GM23338 (cell line): ENCODE data around the gene EIF1AX. TPM values are rescaled to one million over a fixed set of nuclear protein-coding genes. Genes with fewer than 3 reads are reported as not detected.

Source experiments
- ATAC-seq: fragments of 200-7000 bp; cut with Tn5 transposase; 3 replicates; pipeline ENCODE4 v1.9.1; 2020
- DNase-seq: peaks from one replicate; pipeline ENCODE4 v3.0.0-alpha.2; 2015; ENCODE audit warnings: low spot score
- H2AFZ ChIP-seq: fragments of 200-600 bp; sonication (generic); 2 replicates; pipeline ENCODE4 v1.8.0; 2016; ENCODE audit warnings: antibody characterized with exemption, mild to moderate bottlenecking, moderate library complexity
- H3F3A ChIP-seq: fragments of 200-600 bp; sonication (generic); replicated peaks from 2 replicates; pipeline ENCODE4 v1.8.0; 2017; ENCODE audit warnings: antibody characterized with exemption, mixed run types, low read depth
- H3K27ac ChIP-seq: fragments of 200-600 bp; sonication (generic); 2 replicates; pipeline ENCODE4 v1.6.1; 2016; ENCODE audit warnings: low read depth
- H3K27me3 ChIP-seq: fragments of 200-600 bp; sonication (generic); 2 replicates; pipeline ENCODE4 v1.8.0; 2016; ENCODE audit warnings: mild to moderate bottlenecking, mixed run types, moderate library complexity; ENCODE audit not compliant: insufficient read depth
- H3K36me3 ChIP-seq: fragments of 200-600 bp; sonication (generic); 2 replicates; pipeline ENCODE4 v1.8.0; 2016; ENCODE audit warnings: mild to moderate bottlenecking; ENCODE audit not compliant: insufficient read depth
- H3K4me1 ChIP-seq: fragments of 200-600 bp; sonication (generic); 2 replicates; pipeline ENCODE4 v1.8.0; 2016; ENCODE audit warnings: mild to moderate bottlenecking, moderate library complexity; ENCODE audit not compliant: insufficient read depth
- H3K4me2 ChIP-seq: fragments of 200-600 bp; sonication (generic); 2 replicates; pipeline ENCODE4 v1.7.1; 2017; ENCODE audit warnings: mixed run types
- H3K4me3 ChIP-seq: fragments of 200-600 bp; sonication (generic); 2 replicates; pipeline ENCODE4 v1.6.1; 2016; ENCODE audit warnings: mixed run types
- H3K79me2 ChIP-seq: fragments of 200-600 bp; sonication (generic); replicated peaks from 2 replicates; pipeline ENCODE4 v1.8.0; 2017; ENCODE audit warnings: mild to moderate bottlenecking; ENCODE audit not compliant: insufficient read depth
- H3K9me2 ChIP-seq: fragments of 200-600 bp; sonication (generic); 2 replicates; pipeline ENCODE4 v1.8.0; 2017; ENCODE audit not compliant: insufficient read depth
- H4K20me1 ChIP-seq: fragments of 200-600 bp; sonication (generic); replicated peaks from 2 replicates; pipeline ENCODE4 v1.8.0; 2017; ENCODE audit warnings: mild to moderate bottlenecking; ENCODE audit not compliant: insufficient read depth
- H3K27ac Mint-ChIP-seq: 2 replicates; pipeline ENCODE4 v1.8.0; 2020; ENCODE audit warnings: inconsistent platforms, mild to moderate bottlenecking, moderate library complexity, mixed read lengths
- H3K27me3 Mint-ChIP-seq: 3 replicates; pipeline ENCODE4 v1.8.0; 2022; ENCODE audit warnings: low read depth, mild to moderate bottlenecking, moderate library complexity, mixed read lengths, inconsistent platforms; ENCODE audit not compliant: insufficient read depth, poor library complexity
- H3K36me3 Mint-ChIP-seq: 3 replicates; pipeline ENCODE4 v1.8.0; 2021; ENCODE audit warnings: low read depth, mild to moderate bottlenecking, inconsistent platforms, moderate library complexity, mixed read lengths
- H3K4me1 Mint-ChIP-seq: 3 replicates; pipeline ENCODE4 v1.8.0; 2020; ENCODE audit warnings: mild to moderate bottlenecking, inconsistent platforms, mixed read lengths
- H3K4me3 Mint-ChIP-seq: 3 replicates; pipeline ENCODE4 v1.8.0; 2021; ENCODE audit warnings: moderate library complexity, mild to moderate bottlenecking, inconsistent platforms, mixed read lengths
- H3K9me3 Mint-ChIP-seq: 3 replicates; pipeline ENCODE4 v1.8.0; 2020; ENCODE audit warnings: moderate library complexity, mild to moderate bottlenecking, inconsistent platforms, mixed read lengths
- CREB1 ChIP-seq: fragments of 250-450 bp; sonication (Bioruptor Pico); IDR thresholded peaks from 2 replicates; pipeline ENCODE4 v1.5.0; 2020; ENCODE audit warnings: low read depth, mild to moderate bottlenecking, moderate library complexity
- ETS1 ChIP-seq: IDR thresholded peaks from 2 replicates; pipeline ENCODE4 v1.6.1; 2016; ENCODE audit warnings: antibody characterized with exemption
- EZH2 ChIP-seq: fragments of 200-600 bp; sonication (generic); IDR thresholded peaks from one replicate; pipeline ENCODE4 v1.8.0; 2017; ENCODE audit warnings: antibody characterized with exemption, mild to moderate bottlenecking, low read depth; ENCODE audit not compliant: unreplicated experiment
- JUNB ChIP-seq: IDR thresholded peaks from one replicate; pipeline ENCODE4 v1.6.1; 2016; ENCODE audit warnings: antibody characterized with exemption; ENCODE audit not compliant: unreplicated experiment
- NANOG ChIP-seq: IDR thresholded peaks from 2 replicates; pipeline ENCODE4 v1.6.1; 2016; ENCODE audit warnings: antibody characterized with exemption, borderline replicate concordance
- ZNF331 ChIP-seq: fragments of 250-450 bp; sonication (Bioruptor Pico); IDR thresholded peaks from 2 replicates; pipeline ENCODE4 v1.5.0; 2020; ENCODE audit warnings: low read depth, mild to moderate bottlenecking, moderate library complexity
- polyA plus RNA-seq: library from polyadenylated mRNA; unstranded; fragments of >200 nt; fragmentation: Nextera tagmentation; extraction: Ambion mirVana; gene quantifications from 2 replicates; pipeline ENCODE4 v1.2.1, GENCODE V29; 2016
- total RNA-seq: library from RNA; depleted of rRNA; stranded (reverse); fragments of >200 nt; shearing (Covaris generic); gene quantifications from 2 replicates; pipeline ENCODE4 v1.2.3, GENCODE V29; 2014
- TF ChIP-seq, protein P1 (sequence below): fragments of 250-450 bp; sonication (Bioruptor Pico); IDR thresholded peaks from 2 replicates; pipeline ENCODE4 v1.5.0; 2020; ENCODE audit warnings: mild to moderate bottlenecking, moderate library complexity
- TF ChIP-seq, protein P2 (sequence below): IDR thresholded peaks from one replicate; pipeline ENCODE4 v1.6.1; 2018; ENCODE audit warnings: antibody characterized with exemption; ENCODE audit not compliant: unreplicated experiment

The EIF1AX gene
- total and polyA plus RNA-seq, 2 experiments from 2014 or later, result 107 to 321 TPM

DNA sequence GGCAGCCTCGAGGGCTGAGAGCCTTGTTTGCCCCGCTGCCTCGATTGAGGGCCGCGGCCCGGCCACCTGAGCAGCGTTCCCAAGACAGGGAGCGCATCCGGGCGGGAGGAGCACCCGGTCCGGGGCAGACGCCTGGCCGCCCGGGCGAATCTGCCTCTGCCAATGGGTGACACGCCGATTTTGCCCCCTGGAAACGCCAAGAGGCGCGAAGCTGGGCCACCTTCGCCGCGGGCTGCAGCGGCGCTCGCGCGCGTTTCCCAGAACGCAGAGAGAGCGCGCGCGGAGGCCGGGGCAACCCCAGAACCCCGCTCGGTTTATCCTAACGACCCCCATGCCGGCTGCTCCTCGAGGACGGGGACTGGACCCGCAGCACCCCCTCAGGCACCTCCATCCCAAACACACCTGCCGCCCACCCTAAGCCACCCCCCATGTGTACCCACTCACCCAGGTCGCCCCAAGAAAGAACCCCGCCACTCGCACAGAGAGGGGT, 25.5 kb downstream of the EIF1AX start (continued):
- TF ChIP-seq, protein P1, sequence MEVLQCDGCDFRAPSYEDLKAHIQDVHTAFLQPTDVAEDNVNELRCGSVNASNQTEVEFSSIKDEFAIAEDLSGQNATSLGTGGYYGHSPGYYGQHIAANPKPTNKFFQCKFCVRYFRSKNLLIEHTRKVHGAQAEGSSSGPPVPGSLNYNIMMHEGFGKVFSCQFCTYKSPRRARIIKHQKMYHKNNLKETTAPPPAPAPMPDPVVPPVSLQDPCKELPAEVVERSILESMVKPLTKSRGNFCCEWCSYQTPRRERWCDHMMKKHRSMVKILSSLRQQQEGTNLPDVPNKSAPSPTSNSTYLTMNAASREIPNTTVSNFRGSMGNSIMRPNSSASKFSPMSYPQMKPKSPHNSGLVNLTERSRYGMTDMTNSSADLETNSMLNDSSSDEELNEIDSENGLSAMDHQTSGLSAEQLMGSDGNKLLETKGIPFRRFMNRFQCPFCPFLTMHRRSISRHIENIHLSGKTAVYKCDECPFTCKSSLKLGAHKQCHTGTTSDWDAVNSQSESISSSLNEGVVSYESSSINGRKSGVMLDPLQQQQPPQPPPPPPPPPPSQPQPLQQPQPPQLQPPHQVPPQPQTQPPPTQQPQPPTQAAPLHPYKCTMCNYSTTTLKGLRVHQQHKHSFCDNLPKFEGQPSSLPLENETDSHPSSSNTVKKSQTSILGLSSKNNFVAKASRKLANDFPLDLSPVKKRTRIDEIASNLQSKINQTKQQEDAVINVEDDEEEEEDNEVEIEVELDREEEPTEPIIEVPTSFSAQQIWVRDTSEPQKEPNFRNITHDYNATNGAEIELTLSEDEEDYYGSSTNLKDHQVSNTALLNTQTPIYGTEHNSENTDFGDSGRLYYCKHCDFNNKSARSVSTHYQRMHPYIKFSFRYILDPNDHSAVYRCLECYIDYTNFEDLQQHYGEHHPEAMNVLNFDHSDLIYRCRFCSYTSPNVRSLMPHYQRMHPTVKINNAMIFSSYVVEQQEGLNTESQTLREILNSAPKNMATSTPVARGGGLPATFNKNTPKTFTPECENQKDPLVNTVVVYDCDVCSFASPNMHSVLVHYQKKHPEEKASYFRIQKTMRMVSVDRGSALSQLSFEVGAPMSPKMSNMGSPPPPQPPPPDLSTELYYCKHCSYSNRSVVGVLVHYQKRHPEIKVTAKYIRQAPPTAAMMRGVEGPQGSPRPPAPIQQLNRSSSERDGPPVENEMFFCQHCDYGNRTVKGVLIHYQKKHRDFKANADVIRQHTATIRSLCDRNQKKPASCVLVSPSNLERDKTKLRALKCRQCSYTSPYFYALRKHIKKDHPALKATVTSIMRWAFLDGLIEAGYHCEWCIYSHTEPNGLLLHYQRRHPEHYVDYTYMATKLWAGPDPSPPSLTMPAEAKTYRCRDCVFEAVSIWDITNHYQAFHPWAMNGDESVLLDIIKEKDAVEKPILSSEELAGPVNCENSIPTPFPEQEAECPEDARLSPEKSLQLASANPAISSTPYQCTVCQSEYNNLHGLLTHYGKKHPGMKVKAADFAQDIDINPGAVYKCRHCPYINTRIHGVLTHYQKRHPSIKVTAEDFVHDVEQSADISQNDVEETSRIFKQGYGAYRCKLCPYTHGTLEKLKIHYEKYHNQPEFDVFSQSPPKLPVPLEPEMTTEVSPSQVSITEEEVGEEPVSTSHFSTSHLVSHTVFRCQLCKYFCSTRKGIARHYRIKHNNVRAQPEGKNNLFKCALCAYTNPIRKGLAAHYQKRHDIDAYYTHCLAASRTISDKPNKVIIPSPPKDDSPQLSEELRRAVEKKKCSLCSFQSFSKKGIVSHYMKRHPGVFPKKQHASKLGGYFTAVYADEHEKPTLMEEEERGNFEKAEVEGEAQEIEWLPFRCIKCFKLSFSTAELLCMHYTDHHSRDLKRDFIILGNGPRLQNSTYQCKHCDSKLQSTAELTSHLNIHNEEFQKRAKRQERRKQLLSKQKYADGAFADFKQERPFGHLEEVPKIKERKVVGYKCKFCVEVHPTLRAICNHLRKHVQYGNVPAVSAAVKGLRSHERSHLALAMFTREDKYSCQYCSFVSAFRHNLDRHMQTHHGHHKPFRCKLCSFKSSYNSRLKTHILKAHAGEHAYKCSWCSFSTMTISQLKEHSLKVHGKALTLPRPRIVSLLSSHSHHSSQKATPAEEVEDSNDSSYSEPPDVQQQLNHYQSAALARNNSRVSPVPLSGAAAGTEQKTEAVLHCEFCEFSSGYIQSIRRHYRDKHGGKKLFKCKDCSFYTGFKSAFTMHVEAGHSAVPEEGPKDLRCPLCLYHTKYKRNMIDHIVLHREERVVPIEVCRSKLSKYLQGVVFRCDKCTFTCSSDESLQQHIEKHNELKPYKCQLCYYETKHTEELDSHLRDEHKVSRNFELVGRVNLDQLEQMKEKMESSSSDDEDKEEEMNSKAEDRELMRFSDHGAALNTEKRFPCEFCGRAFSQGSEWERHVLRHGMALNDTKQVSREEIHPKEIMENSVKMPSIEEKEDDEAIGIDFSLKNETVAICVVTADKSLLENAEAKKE, result no peak

GRCh38 chrX:20112022-20112774, 29.4 kb downstream of the EIF1AX start:
- H3K9me3 Mint-ChIP-seq, result no peaks in the 10 kb centered on the region
- no peaks in the 10 kb centered on the region for H3K36me3 ChIP-seq
- H3K9me2 ChIP-seq, result no peaks in the 10 kb centered on the region
- H3K27ac Mint-ChIP-seq, result no peak overlapping the region
- no peak overlapping the region for H3K4me3 ChIP-seq
- no peaks in the 10 kb centered on the region for H4K20me1 ChIP-seq
- no peak for DNase-seq
- no peak overlapping the region for H3K4me2 ChIP-seq
- H3K27me3 Mint-ChIP-seq, result peaks cover 12% of the 10 kb centered on the region
- no peak for ATAC-seq
- H3K4me1 Mint-ChIP-seq, result peaks cover 11% of the 10 kb centered on the region; the same call in 2 of the 3 replicates
- no peak overlapping the region for H3K4me3 Mint-ChIP-seq
- peaks cover 28% of the 10 kb centered on the region for H3K27me3 ChIP-seq
- no peaks in the 10 kb centered on the region for H3F3A ChIP-seq
- no peak overlapping the region for H3K27ac ChIP-seq
- H3K4me1 ChIP-seq, result no peaks in the 10 kb centered on the region
- no peaks in the 10 kb centered on the region for H3K36me3 Mint-ChIP-seq
- no peaks in the 10 kb centered on the region for H3K79me2 ChIP-seq
- H2AFZ ChIP-seq, result no peak overlapping the region
- TF ChIP-seq JUNB (no peak), ETS1 (no peak), ZNF331 (CRISPR knock-in tag) (no peak), CREB1 (no peak), EZH2 (no peak), NANOG (no peak)
- TF ChIP-seq, protein P2, sequence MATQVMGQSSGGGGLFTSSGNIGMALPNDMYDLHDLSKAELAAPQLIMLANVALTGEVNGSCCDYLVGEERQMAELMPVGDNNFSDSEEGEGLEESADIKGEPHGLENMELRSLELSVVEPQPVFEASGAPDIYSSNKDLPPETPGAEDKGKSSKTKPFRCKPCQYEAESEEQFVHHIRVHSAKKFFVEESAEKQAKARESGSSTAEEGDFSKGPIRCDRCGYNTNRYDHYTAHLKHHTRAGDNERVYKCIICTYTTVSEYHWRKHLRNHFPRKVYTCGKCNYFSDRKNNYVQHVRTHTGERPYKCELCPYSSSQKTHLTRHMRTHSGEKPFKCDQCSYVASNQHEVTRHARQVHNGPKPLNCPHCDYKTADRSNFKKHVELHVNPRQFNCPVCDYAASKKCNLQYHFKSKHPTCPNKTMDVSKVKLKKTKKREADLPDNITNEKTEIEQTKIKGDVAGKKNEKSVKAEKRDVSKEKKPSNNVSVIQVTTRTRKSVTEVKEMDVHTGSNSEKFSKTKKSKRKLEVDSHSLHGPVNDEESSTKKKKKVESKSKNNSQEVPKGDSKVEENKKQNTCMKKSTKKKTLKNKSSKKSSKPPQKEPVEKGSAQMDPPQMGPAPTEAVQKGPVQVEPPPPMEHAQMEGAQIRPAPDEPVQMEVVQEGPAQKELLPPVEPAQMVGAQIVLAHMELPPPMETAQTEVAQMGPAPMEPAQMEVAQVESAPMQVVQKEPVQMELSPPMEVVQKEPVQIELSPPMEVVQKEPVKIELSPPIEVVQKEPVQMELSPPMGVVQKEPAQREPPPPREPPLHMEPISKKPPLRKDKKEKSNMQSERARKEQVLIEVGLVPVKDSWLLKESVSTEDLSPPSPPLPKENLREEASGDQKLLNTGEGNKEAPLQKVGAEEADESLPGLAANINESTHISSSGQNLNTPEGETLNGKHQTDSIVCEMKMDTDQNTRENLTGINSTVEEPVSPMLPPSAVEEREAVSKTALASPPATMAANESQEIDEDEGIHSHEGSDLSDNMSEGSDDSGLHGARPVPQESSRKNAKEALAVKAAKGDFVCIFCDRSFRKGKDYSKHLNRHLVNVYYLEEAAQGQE, result no peak
